Mucosa of stomach (tissue), 1 donor: ENCODE measurements around the gene PCDH11Y.
"Not testable (repeated sequence)": the region's sequence is repeated elsewhere in the genome, so short reads cannot be mapped to it uniquely, and the experiment has no call there.

Experiments
- H3K27me3 ChIP-seq: one replicate; pipeline ENCODE4 v1.7.0; 2013; ENCODE audit warnings: mild to moderate bottlenecking, low read length; ENCODE audit not compliant: control insufficient read depth, insufficient read depth
- H3K36me3 ChIP-seq: one replicate; pipeline ENCODE4 v1.7.0; 2013; ENCODE audit warnings: low read length; ENCODE audit not compliant: control insufficient read depth, insufficient read depth
- H3K4me1 ChIP-seq: one replicate; pipeline ENCODE4 v1.7.0; 2013; ENCODE audit warnings: mild to moderate bottlenecking, low read length; ENCODE audit not compliant: control insufficient read depth, insufficient read depth
- H3K4me3 ChIP-seq: one replicate; pipeline ENCODE4 v1.7.0; 2013; ENCODE audit warnings: low read length
- H3K9ac ChIP-seq: one replicate; pipeline ENCODE4 v1.7.0; 2013; ENCODE audit warnings: mild to moderate bottlenecking, low read length, moderate library complexity
- H3K9me3 ChIP-seq: one replicate; pipeline ENCODE4 v1.7.0; 2013; ENCODE audit warnings: mild to moderate bottlenecking, low read length, moderate library complexity; ENCODE audit not compliant: control insufficient read depth
- donor health status: Pancreatic carcinoma.

PCDH11Y gene, protein sequence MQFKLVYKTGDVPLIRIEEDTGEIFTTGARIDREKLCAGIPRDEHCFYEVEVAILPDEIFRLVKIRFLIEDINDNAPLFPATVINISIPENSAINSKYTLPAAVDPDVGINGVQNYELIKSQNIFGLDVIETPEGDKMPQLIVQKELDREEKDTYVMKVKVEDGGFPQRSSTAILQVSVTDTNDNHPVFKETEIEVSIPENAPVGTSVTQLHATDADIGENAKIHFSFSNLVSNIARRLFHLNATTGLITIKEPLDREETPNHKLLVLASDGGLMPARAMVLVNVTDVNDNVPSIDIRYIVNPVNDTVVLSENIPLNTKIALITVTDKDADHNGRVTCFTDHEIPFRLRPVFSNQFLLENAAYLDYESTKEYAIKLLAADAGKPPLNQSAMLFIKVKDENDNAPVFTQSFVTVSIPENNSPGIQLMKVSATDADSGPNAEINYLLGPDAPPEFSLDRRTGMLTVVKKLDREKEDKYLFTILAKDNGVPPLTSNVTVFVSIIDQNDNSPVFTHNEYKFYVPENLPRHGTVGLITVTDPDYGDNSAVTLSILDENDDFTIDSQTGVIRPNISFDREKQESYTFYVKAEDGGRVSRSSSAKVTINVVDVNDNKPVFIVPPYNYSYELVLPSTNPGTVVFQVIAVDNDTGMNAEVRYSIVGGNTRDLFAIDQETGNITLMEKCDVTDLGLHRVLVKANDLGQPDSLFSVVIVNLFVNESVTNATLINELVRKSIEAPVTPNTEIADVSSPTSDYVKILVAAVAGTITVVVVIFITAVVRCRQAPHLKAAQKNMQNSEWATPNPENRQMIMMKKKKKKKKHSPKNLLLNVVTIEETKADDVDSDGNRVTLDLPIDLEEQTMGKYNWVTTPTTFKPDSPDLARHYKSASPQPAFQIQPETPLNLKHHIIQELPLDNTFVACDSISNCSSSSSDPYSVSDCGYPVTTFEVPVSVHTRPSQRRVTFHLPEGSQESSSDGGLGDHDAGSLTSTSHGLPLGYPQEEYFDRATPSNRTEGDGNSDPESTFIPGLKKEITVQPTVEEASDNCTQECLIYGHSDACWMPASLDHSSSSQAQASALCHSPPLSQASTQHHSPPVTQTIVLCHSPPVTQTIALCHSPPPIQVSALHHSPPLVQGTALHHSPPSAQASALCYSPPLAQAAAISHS (N-terminal part only)

DNA sequence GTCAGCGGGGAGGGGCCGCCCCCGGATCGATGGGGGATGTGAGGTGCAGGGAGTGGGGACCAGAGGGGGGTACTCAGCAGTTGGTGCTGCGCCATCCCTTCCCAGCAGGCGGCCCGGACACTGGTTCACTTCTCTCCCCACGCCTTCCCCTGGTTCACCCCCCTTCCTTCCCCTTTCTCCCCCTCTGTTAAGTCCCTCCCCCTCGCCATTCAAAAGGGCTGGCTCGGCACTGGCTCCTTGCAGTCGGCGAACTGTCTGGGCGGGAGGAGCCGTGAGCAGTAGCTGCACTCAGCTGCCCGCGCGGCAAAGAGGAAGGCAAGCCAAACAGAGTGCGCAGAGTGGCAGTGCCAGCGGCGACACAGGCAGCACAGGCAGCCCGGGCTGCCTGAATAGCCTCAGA lies at the start of gene PCDH11Y:
TSS of gene PCDH11Y (plus strand) at position 240 of the 400 bp plus-strand sequence. CDS start 56,804 bp downstream, outside the sequence.
- not testable (repeated sequence) for H3K4me3 ChIP-seq

DNA sequence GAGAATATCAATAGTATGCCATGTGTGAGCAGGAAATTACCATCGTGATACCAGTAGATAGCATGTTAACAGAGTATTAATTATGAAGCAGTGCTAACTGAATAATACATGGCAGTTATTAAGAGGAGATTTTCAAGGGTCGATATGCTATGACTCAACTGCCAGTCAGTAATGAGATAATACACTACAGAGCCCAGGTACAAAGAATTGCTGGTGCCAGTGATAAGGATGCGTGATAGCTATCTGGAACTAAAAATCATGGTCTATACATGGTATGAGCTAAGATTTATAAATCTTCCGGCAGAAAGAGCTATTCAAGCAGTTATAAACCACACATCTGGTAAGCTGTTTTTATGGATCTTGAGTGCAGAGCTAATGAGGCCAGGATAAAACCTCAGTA lies 32.2 kb upstream of the PCDH11Y start:
- H3K4me1 ChIP-seq, H3K27me3 ChIP-seq, H3K9ac ChIP-seq, H3K9me3 ChIP-seq, H3K36me3 ChIP-seq, H3K4me3 ChIP-seq: not testable (repeated sequence)

More for the DNA sequence above, at the start of gene PCDH11Y:
- H3K9me3 ChIP-seq, H3K4me1 ChIP-seq, H3K9ac ChIP-seq, H3K36me3 ChIP-seq, H3K27me3 ChIP-seq: not testable (repeated sequence)

DNA sequence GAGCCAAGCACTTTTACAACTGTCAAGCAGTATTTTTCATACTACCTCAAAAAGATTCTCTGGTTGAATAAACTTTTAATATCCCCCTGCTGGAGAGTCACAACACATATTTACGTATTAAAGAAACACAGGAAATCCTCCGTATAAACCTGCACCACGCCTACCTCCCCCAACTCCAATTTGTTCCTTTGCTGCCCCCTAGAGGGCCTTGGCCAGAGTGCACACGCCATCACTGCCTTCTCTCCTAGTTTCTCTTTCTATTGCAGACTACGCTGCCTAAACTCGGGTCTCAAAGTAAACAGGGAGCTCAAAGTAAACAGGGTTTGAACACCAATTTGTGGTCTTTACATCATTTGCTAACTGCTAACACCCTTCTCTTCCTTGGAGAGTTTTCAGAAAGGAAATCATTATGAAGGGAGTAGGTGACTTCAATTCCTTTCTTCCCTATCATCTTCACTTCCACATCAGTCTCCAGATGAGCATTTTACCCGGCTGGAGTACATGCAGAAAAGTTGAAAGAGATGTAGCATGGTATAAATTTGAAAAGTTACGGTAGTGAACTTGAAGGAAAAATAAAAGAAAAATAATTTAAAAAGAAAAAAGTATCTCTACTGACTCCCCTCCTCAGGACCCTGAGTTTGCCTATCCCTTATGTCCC lies 8.2 kb upstream of the PCDH11Y start:
- H3K9ac ChIP-seq, H3K36me3 ChIP-seq, H3K4me3 ChIP-seq, H3K27me3 ChIP-seq, H3K9me3 ChIP-seq, H3K4me1 ChIP-seq: not testable (repeated sequence)

DNA sequence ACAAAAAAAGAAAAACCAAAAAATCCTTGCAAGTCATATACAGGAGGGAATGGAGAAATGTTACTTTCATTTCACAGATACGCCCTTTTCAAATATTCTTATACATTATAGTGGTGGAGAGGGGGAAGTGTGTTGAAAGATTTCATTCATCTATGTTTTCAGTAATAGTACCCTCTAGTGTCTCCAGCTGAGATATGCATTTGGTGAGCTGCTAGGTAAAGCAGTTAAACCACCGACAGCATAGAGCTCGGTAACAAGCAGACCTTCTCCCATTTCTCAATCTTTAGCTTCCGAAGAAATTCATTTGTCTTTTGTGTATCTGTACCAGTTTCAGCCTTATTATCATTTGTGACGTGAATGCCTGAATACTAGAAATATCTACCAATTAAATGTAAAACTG lies 5.2 kb upstream of the PCDH11Y start:
- H3K4me1 ChIP-seq, H3K9ac ChIP-seq, H3K27me3 ChIP-seq, H3K36me3 ChIP-seq, H3K4me3 ChIP-seq, H3K9me3 ChIP-seq: not testable (repeated sequence)

DNA sequence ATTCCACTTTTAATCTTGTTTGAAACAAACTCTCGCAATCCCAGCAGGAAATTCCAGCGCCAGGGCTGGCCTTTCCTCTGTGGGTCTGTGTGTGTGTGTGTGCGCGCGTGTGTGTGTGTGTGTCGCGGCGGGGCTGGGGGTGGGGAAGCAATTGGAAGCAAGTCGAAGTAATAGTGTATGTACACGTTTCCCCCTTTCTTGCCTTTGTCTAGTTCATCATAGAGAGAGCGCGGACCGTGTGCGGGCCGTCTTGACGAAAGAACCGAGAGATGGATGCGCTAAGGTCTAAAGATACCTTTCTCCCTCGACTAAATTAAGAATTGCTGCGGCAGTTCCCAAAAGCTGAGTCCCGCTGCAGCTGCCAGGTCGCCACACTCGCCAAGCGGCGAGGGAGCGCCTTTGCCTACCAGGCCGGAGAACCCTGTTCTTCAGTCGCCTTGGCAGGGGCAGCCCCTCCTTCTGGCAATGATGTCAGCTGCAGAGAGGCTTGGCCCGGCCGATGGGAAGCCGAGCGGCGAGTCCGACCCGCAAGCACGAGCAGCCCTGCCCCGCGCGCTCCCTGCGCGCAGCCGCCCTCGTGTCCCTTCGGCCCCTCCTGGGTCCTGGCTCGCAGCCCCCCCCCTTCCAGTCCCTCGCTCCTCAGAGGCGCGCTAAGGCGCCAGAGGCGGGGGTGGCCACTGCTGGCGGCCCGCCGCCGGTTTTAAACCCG lies 2.5 kb downstream of the PCDH11Y start:
- not testable (repeated sequence) for H3K36me3 ChIP-seq, H3K9ac ChIP-seq, H3K4me3 ChIP-seq, H3K9me3 ChIP-seq, H3K4me1 ChIP-seq, H3K27me3 ChIP-seq

DNA sequence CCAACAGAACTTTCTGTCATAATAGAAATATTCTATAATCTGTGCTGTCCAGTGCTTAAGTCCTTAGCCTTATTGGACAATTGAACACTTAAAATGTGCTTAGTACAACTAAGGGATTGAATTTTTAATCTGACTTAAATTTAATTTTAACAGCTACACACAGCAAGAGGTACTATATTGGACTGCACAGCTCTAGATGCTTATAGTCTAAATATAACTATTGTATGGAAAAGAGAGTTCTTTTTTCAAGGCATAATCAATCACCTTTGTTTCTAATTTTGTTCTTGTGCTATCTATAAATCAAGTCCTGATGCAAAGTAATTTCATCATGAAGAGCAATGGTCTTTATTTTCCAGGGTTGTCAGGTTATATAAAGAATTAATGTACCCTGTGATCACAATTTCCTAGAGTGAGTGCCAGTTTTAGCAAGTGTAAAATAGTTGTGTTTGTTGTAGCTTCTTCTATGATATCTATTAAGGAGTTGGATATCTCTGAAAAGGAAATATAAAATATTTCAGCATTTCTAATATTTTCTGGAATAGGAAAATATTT lies 39.0 kb downstream of the PCDH11Y start:
- not testable (repeated sequence) for H3K4me3 ChIP-seq, H3K4me1 ChIP-seq, H3K9ac ChIP-seq, H3K36me3 ChIP-seq, H3K27me3 ChIP-seq, H3K9me3 ChIP-seq

DNA sequence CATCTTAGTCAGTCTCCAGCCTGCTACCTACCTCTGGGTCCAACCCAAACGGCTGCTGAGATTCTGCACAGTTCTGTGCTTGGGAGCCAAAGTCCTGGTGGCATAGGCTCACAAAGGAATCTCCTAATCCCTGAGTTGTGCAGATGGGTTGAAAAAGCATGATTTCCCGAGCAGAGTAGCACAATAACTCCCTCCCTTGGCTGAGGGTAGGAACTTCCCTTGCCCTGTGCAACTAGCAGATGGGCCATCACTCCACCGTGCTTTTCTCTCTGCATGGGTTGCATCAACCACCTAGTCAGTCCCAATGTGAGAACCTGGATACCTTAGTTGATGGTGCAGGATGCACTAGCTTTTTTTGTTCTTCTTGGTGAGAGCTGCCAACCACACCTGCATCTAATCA lies 82.9 kb downstream of the PCDH11Y start:
- not testable (repeated sequence) for H3K9me3 ChIP-seq, H3K27me3 ChIP-seq, H3K4me1 ChIP-seq, H3K36me3 ChIP-seq, H3K4me3 ChIP-seq, H3K9ac ChIP-seq

DNA sequence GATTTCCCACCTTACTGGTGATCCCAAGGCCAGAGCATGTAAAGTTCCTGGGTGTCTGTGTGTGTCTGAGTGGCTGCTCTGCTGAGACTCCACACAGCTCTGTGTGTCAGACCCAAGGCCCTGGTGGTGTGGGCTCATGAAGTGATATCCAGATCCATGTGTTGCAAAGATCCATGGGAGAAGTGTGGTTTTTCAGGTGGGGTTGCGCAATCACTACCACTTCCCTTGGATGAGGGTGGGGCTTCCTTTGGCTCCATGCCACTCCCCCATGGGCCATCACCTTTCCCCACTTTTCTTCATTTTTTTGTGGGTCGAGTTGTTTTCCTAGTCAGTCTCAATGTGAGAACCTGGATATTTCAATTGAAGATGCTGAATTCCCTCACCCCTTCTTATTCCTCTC lies 182.9 kb downstream of the PCDH11Y start:
- not testable (repeated sequence) for H3K36me3 ChIP-seq, H3K9ac ChIP-seq, H3K27me3 ChIP-seq, H3K9me3 ChIP-seq, H3K4me1 ChIP-seq, H3K4me3 ChIP-seq

DNA sequence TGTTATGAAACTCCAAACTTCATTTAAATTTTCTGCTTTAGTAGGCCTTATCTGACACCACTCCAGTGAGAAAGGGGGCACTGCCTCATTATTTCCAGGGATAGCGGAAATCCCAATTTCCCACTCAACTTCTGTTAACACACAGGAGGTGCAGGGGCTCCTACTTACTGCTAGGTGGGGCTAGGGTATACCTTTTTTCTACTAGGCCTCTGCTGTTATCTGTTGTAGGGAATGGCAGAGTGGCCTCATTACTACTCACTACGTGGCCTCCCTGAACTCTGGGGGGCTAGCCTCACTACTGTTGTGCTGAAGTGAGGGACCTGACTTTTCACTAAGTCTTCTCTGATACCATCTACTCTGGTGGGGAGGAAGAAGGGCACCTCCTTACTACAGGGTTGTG lies 215.0 kb downstream of the PCDH11Y start:
- H3K27me3 ChIP-seq, H3K9me3 ChIP-seq, H3K36me3 ChIP-seq, H3K9ac ChIP-seq, H3K4me1 ChIP-seq, H3K4me3 ChIP-seq: not testable (repeated sequence)

DNA sequence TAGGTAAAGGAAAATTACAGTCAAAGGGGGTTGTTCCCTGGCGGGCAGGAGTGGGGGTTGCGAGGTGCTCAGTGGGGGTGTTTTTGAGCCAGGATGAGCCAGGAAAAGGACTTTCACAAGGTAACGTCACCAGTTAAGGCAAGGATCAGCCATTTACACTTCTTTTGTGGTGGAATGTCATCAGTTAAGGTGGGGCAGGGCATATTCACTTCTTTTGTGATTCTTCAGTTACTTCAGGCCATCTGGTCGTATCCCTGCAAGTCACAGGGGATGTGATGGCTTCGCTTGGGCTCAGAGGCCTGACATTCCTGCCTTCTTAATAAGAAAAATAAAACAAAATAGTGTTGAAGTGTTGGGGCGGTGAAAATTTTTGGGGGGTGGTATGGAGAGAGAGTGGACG lies 324.8 kb downstream of the PCDH11Y start:
- H3K9ac ChIP-seq, H3K27me3 ChIP-seq, H3K4me3 ChIP-seq, H3K4me1 ChIP-seq, H3K9me3 ChIP-seq, H3K36me3 ChIP-seq: not testable (repeated sequence)

DNA sequence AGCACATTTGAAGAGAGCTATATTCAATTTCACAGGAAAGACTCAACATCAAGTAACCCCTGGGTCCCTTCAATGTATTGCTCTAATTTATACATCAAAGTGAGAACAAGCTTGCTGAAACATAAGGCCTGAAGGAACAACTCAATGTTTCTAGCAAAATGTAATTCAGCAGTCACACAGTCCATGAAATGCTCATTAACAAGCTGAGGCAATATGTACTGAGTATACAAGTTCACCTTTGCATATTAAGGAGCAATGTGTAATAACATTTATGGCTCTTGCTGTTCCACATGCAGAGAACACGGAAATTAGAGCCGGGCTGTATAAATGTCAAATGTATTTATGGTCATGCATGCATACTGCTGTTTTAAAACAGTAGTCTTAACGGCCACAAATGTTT lies 342.1 kb downstream of the PCDH11Y start:
- not testable (repeated sequence) for H3K27me3 ChIP-seq, H3K4me1 ChIP-seq, H3K4me3 ChIP-seq, H3K36me3 ChIP-seq, H3K9ac ChIP-seq, H3K9me3 ChIP-seq
